HEK293 (cell line): ENCODE data around the gene FASTK.

ENCODE experiments used
- BCL11A ChIP-seq: fragments of 450-650 bp; formaldehyde crosslinking; IDR thresholded peaks from 2 replicates; pipeline ENCODE4 v1.5.1; 2016; ENCODE audit warnings: low read depth, missing biosample characterization, missing genetic modification characterization
- ZBTB17 ChIP-seq: fragments of 450-650 bp; formaldehyde crosslinking; IDR thresholded peaks from 2 replicates; pipeline ENCODE4 v1.5.1; 2016; ENCODE audit warnings: missing biosample characterization, missing genetic modification characterization
- ZFP37 ChIP-seq: fragments of 450-650 bp; formaldehyde crosslinking; IDR thresholded peaks from 2 replicates; pipeline ENCODE4 v1.5.1; 2016; ENCODE audit warnings: missing biosample characterization, missing genetic modification characterization
- ZNF133 ChIP-seq: fragments of 450-650 bp; formaldehyde crosslinking; IDR thresholded peaks from 2 replicates; pipeline ENCODE4 v1.5.1; 2016; ENCODE audit warnings: missing biosample characterization, missing genetic modification characterization
- ZNF248 ChIP-seq: fragments of 450-650 bp; formaldehyde crosslinking; IDR thresholded peaks from 2 replicates; pipeline ENCODE4 v1.5.1; 2017; ENCODE audit warnings: missing biosample characterization, missing genetic modification characterization
- ZNF274 ChIP-seq, 2 experiments: fragments of 200-500 bp in 1 of 2; fragments of 450-650 bp in 1 of 2; sonication (Bioruptor generic) in 1 of 2; formaldehyde crosslinking in 1 of 2; IDR thresholded peaks; 2 replicates each; pipeline versions ENCODE4 v1.5.1 to v1.6.1; 2014 to 2016; ENCODE audit warnings: borderline replicate concordance in 1 of 2, inconsistent platforms in 1 of 2, low read length in 1 of 2, missing biosample characterization in 1 of 2, missing genetic modification characterization in 1 of 2
- ZNF624 ChIP-seq: fragments of 450-650 bp; formaldehyde crosslinking; IDR thresholded peaks from 2 replicates; pipeline ENCODE4 v1.5.1; 2017; ENCODE audit warnings: missing biosample characterization, missing genetic modification characterization
- ZNF677 ChIP-seq: fragments of 450-650 bp; IDR thresholded peaks from 2 replicates; pipeline ENCODE4 v1.5.0; 2018; ENCODE audit warnings: missing biosample characterization, mild to moderate bottlenecking, missing genetic modification characterization, moderate library complexity
- TF ChIP-seq, protein P1 (sequence below): fragments of 450-650 bp; formaldehyde crosslinking; IDR thresholded peaks from 2 replicates; pipeline ENCODE4 v1.5.1; 2016; ENCODE audit warnings: missing biosample characterization, missing genetic modification characterization
- TF ChIP-seq, protein P2 (sequence below): fragments of 450-650 bp; formaldehyde crosslinking; IDR thresholded peaks from 2 replicates; pipeline ENCODE4 v1.5.1; 2017; ENCODE audit warnings: missing biosample characterization, missing genetic modification characterization
- TF ChIP-seq, protein P3 (sequence below): fragments of 450-650 bp; formaldehyde crosslinking; IDR thresholded peaks from 2 replicates; pipeline ENCODE4 v1.5.1; 2016; ENCODE audit warnings: missing biosample characterization, missing genetic modification characterization
- TF ChIP-seq, protein P4 (sequence below): fragments of 450-650 bp; formaldehyde crosslinking; IDR thresholded peaks from 2 replicates; pipeline ENCODE4 v1.5.1; 2017; ENCODE audit warnings: missing biosample characterization, missing genetic modification characterization

DNA sequence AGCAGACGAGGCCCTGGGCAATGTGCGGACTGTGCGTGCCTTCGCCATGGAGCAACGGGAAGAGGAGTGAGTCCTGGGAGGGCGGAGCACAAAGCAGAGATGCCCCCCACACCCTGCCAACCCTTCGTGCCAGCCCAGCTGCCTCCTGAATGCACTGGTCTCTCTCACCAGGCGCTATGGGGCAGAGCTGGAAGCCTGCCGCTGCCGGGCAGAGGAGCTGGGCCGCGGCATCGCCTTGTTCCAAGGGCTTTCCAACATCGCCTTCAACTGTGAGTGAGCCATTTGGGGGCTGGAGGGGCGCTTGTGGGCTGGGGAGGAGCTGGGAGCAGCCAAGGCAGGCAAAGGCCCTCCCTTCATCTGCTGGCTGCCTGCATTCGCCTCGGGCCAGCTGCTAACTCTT lies 44.7 kb downstream of the FASTK start:
- TF ChIP-seq, protein P1, sequence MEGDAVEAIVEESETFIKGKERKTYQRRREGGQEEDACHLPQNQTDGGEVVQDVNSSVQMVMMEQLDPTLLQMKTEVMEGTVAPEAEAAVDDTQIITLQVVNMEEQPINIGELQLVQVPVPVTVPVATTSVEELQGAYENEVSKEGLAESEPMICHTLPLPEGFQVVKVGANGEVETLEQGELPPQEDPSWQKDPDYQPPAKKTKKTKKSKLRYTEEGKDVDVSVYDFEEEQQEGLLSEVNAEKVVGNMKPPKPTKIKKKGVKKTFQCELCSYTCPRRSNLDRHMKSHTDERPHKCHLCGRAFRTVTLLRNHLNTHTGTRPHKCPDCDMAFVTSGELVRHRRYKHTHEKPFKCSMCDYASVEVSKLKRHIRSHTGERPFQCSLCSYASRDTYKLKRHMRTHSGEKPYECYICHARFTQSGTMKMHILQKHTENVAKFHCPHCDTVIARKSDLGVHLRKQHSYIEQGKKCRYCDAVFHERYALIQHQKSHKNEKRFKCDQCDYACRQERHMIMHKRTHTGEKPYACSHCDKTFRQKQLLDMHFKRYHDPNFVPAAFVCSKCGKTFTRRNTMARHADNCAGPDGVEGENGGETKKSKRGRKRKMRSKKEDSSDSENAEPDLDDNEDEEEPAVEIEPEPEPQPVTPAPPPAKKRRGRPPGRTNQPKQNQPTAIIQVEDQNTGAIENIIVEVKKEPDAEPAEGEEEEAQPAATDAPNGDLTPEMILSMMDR (tag by site-specific recombination), result no peak
- no peak for TF ChIP-seq BCL11A (tag by site-specific recombination)
- TF ChIP-seq ZBTB17, result no peak
- TF ChIP-seq ZFP37 (tag by site-specific recombination), result no peak
- no peak for TF ChIP-seq ZNF677 (tag by site-specific recombination)
- TF ChIP-seq ZNF274 (IDR thresholded peaks at IDR 0.05; ENCODE audit: low read length), result no peak
- no peak for TF ChIP-seq ZNF274 (tag by site-specific recombination; IDR thresholded peaks at IDR 0.05; ENCODE audit: borderline replicate concordance)
- TF ChIP-seq, protein P2, sequence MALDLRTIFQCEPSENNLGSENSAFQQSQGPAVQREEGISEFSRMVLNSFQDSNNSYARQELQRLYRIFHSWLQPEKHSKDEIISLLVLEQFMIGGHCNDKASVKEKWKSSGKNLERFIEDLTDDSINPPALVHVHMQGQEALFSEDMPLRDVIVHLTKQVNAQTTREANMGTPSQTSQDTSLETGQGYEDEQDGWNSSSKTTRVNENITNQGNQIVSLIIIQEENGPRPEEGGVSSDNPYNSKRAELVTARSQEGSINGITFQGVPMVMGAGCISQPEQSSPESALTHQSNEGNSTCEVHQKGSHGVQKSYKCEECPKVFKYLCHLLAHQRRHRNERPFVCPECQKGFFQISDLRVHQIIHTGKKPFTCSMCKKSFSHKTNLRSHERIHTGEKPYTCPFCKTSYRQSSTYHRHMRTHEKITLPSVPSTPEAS (tag by site-specific recombination), result no peak
- TF ChIP-seq, protein P3, sequence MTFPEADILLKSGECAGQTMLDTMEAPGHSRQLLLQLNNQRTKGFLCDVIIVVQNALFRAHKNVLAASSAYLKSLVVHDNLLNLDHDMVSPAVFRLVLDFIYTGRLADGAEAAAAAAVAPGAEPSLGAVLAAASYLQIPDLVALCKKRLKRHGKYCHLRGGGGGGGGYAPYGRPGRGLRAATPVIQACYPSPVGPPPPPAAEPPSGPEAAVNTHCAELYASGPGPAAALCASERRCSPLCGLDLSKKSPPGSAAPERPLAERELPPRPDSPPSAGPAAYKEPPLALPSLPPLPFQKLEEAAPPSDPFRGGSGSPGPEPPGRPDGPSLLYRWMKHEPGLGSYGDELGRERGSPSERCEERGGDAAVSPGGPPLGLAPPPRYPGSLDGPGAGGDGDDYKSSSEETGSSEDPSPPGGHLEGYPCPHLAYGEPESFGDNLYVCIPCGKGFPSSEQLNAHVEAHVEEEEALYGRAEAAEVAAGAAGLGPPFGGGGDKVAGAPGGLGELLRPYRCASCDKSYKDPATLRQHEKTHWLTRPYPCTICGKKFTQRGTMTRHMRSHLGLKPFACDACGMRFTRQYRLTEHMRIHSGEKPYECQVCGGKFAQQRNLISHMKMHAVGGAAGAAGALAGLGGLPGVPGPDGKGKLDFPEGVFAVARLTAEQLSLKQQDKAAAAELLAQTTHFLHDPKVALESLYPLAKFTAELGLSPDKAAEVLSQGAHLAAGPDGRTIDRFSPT, result no peak
- TF ChIP-seq ZNF624, result no peak
- no peak for TF ChIP-seq ZNF248 (tag by site-specific recombination)
- TF ChIP-seq, protein P4, sequence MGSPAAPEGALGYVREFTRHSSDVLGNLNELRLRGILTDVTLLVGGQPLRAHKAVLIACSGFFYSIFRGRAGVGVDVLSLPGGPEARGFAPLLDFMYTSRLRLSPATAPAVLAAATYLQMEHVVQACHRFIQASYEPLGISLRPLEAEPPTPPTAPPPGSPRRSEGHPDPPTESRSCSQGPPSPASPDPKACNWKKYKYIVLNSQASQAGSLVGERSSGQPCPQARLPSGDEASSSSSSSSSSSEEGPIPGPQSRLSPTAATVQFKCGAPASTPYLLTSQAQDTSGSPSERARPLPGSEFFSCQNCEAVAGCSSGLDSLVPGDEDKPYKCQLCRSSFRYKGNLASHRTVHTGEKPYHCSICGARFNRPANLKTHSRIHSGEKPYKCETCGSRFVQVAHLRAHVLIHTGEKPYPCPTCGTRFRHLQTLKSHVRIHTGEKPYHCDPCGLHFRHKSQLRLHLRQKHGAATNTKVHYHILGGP, result no peak
- no peak for TF ChIP-seq ZNF133 (tag by site-specific recombination)
